Heart right ventricle (tissue), 16 donors: Measurements from ENCODE around the gene ADGRG7. TPM values are rescaled to one million over a fixed set of nuclear protein-coding genes. Genes with fewer than 3 reads are reported as not detected.

Source experiments
- ATAC-seq, 8 donors: fragments of 200-7000 bp; cut with Tn5 transposase; one replicate each; pipeline ENCODE4 v1.9.1; 2020; ENCODE audit warnings: mild to moderate bottlenecking in 8 of 8, moderate library complexity in 8 of 8, moderate number of reproducible peaks in 1 of 8
- DNase-seq, 2 donors: peaks; one replicate each; pipeline ENCODE4 v3.0.0-alpha.2; 2020
- H3K27ac ChIP-seq, 10 donors: fragments of 200-600 bp; sonication (generic) in 2 of 10; one replicate each; pipeline versions ENCODE4 v1.5.0 to v1.8.0; 2020 to 2022; ENCODE audit warnings: mild to moderate bottlenecking in 3 of 10
- H3K27me3 ChIP-seq, 7 donors: fragments of 200-600 bp; one replicate each; pipeline ENCODE4 v1.8.0; 2021 to 2022; ENCODE audit warnings: mild to moderate bottlenecking in 2 of 7
- H3K36me3 ChIP-seq, 9 donors: fragments of 200-600 bp; sonication (generic) in 1 of 9; one replicate each; pipeline versions ENCODE4 v1.5.0 to v1.8.0; 2020 to 2022; ENCODE audit warnings: mild to moderate bottlenecking in 2 of 9
- H3K4me1 ChIP-seq, 9 donors: fragments of 200-600 bp; sonication (generic) in 1 of 9; one replicate each; pipeline versions ENCODE4 v1.5.0 to v1.8.0; 2020 to 2022; ENCODE audit warnings: mild to moderate bottlenecking in 4 of 9
- H3K4me3 ChIP-seq, 10 donors: fragments of 200-600 bp; sonication (generic) in 2 of 10; one replicate each; pipeline versions ENCODE4 v1.5.0 to v1.8.0; 2020 to 2022; ENCODE audit warnings: mild to moderate bottlenecking in 7 of 10, moderate library complexity in 2 of 10
- H3K9me3 ChIP-seq, 11 donors: fragments of 200-600 bp in 10 of 11; sonication (generic) in 2 of 11; one replicate each; pipeline versions ENCODE4 v1.5.0 to v1.8.0; 2013 to 2022; ENCODE audit warnings: mild to moderate bottlenecking in 2 of 11, control low read depth in 1 of 11, moderate library complexity in 1 of 11
- WGBS, 2 donors: extraction: QIAGEN DNeasy Blood & Tissue Kit; methylation state at CpG; one replicate each; pipeline ENCODE4 v1.1.7; 2013; ENCODE audit warnings: inconsistent platforms in 1 of 2; 5-methylcytosine and 5-hydroxymethylcytosine counted together
- intact Hi-C, 10 donors: fragments of 100-400 bp; cut with DNase I; formaldehyde crosslinking; loops; one replicate each; pipeline versions ENCODE4 v1.11.1 to v1.14.2; 2022
- long read RNA-seq, 3 donors: library from polyadenylated mRNA; unstranded; transcript quantifications; one replicate each; pipeline ENCODE4 v2.0.0, GENCODE V29; 2020 to 2021
- polyA plus RNA-seq, 2 donors: library from polyadenylated mRNA; stranded (reverse); fragments of 200-250 nt; gene quantifications; one replicate each; pipeline ENCODE4 v1.2.3, GENCODE V29; 2013
- total RNA-seq, 10 donors: library from RNA; stranded (reverse); fragmentation: NEBNext Ultra II Directional in 3 of 10; extraction: Animal tissue kit (Norgen Biotek cat#: 25700) in 3 of 10; gene quantifications; one replicate each; pipeline versions ENCODE4 v1.2.1 to v1.2.4, GENCODE V29; 2021 to 2023
- TF ChIP-seq, protein P1 (sequence below), 9 donors: fragments of 200-600 bp; sonication (generic) in 2 of 9; IDR thresholded peaks; one replicate each; pipeline versions ENCODE4 v1.5.0 to v1.8.0; 2021 to 2022; ENCODE audit warnings: antibody characterized with exemption in 9 of 9, mild to moderate bottlenecking in 5 of 9, moderate library complexity in 1 of 9
- donor health status: Arrhythmogenic right ventricular cardiomyopathy.
- donor health status: ischemic (EF 13 %, LVEDD 7.1; RV severe dilation, severe dysfunction).
- donor health status: healthy with polysubstance abuse.
- donor health status: DM: no; HTN: yes; CAD: no.
- donor health status: DM: no; HTN: no; CAD: no.
- donor health status: ischemic (EF 25% LVEDD 6.9; RV normal size, moderate dysfunction).
- donor health status: ischemic (EF 25% LVEDD 5.7; RV mildly dilated, moderate dysfunction).
- donor health status: healthy.
- donor health status: DM: yes; HTN: yes; CAD: no.
- donor health status: Ischemic cardiomyopathy.
- donor health status: ischemic (EF 35%, LVEDD 5.7; RV mildly dilated, moderate dysfunction).
- donor health status: nonischemic (EF 11% LVEDD 7.7; RV severe dilation, severe dysfunction).
- donor health status: DM: yes; HTN: yes; CAD: no.
- donor health status: PGD.
- donor health status: ischemic (EF 29% LVEDD 5.4; RV normal size, mild dysfunction).
- donor health status: nonischemic (EF 23%, LVEDD 6.1; RV moderate dilation, normal function).

Gene ADGRG7, protein sequence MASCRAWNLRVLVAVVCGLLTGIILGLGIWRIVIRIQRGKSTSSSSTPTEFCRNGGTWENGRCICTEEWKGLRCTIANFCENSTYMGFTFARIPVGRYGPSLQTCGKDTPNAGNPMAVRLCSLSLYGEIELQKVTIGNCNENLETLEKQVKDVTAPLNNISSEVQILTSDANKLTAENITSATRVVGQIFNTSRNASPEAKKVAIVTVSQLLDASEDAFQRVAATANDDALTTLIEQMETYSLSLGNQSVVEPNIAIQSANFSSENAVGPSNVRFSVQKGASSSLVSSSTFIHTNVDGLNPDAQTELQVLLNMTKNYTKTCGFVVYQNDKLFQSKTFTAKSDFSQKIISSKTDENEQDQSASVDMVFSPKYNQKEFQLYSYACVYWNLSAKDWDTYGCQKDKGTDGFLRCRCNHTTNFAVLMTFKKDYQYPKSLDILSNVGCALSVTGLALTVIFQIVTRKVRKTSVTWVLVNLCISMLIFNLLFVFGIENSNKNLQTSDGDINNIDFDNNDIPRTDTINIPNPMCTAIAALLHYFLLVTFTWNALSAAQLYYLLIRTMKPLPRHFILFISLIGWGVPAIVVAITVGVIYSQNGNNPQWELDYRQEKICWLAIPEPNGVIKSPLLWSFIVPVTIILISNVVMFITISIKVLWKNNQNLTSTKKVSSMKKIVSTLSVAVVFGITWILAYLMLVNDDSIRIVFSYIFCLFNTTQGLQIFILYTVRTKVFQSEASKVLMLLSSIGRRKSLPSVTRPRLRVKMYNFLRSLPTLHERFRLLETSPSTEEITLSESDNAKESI
- total RNA-seq (under 1 TPM in 1 of 10 donors, not detected in 9; 0.30 TPM), polyA plus RNA-seq (not detected)
- long read RNA-seq, donor 1 = 0 reads
- long read RNA-seq, donor 2 = 0 reads
- long read RNA-seq, donor 3 = 0 reads

DNA sequence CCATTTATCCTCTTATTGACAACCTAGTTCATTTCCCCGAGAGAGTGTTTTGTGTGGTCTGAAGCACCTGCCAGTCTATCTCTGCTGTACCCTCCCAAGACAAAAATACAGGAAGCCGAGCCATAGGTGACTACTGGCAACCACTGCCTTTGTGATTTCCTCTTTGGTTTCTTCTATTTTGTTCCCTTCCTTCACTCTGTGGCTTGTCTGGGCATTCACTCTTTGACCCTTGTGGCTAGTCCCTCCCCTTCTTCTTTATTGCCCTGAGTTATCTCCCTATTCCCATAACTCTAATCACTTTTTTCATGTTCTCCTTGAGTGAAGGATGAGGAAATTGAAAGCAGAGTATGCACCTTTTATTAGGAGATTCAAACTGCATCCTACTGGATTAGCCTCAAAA is at the start of gene ADGRG7:
ADGRG7 (plus strand) TSS at position 297 of the 400 bp plus-strand sequence. CDS start 256 bp downstream, outside the sequence.
- intact Hi-C loops = no loop called here
- peaks cover 0 to 13% (median 0%) of the 10 kb centered on the region in 7 donors for H3K27me3 ChIP-seq
- no peaks in the 10 kb centered on the region for H3K9me3 ChIP-seq
- no peak within 1 kb of the TSS for H3K27ac ChIP-seq
- TF ChIP-seq, protein P1, sequence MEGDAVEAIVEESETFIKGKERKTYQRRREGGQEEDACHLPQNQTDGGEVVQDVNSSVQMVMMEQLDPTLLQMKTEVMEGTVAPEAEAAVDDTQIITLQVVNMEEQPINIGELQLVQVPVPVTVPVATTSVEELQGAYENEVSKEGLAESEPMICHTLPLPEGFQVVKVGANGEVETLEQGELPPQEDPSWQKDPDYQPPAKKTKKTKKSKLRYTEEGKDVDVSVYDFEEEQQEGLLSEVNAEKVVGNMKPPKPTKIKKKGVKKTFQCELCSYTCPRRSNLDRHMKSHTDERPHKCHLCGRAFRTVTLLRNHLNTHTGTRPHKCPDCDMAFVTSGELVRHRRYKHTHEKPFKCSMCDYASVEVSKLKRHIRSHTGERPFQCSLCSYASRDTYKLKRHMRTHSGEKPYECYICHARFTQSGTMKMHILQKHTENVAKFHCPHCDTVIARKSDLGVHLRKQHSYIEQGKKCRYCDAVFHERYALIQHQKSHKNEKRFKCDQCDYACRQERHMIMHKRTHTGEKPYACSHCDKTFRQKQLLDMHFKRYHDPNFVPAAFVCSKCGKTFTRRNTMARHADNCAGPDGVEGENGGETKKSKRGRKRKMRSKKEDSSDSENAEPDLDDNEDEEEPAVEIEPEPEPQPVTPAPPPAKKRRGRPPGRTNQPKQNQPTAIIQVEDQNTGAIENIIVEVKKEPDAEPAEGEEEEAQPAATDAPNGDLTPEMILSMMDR (IDR thresholded peaks at IDR 0.05) = no peak
- no peaks in the 10 kb centered on the region for H3K36me3 ChIP-seq
- DNase-seq = no peak
- ATAC-seq = no peak
- H3K4me3 ChIP-seq = no peak within 1 kb of the TSS
- 57 to 62% methylated on average over 2 of the region's 2 CpGs for WGBS, 2 donors
- H3K4me1 ChIP-seq = no peaks in the 10 kb centered on the region

GRCh38 chr3:100560426-100560825 is 49.0 kb upstream of the ADGRG7 start:
- Histone ChIP-seq H3K4me3 (no peak overlapping the region), H3K36me3 (no peaks in the 10 kb centered on the region), H3K27ac (no peak overlapping the region), H3K9me3 (no peaks in the 10 kb centered on the region), H3K4me1 (peaks cover 0 to 18% (median 0%) of the 10 kb centered on the region in 9 donors), H3K27me3 (no peaks in the 10 kb centered on the region)
- intact Hi-C loops = no loop called here
- DNase-seq (no peak), ATAC-seq (no peak)
- TF ChIP-seq, protein P1 (IDR thresholded peaks at IDR 0.05) = no peak
- WGBS, 2 donors = 80 to 85% methylated on average over 4 of the region's 4 CpGs

GRCh38 chr3:100561459-100562158 is 47.8 kb upstream of the ADGRG7 start:
- H3K27ac ChIP-seq = peak overlapping the region in 1 of 10 donors; percentile 28
- WGBS, 2 donors = 77 to 78% methylated on average over 7 of the region's 7 CpGs
- no peaks in the 10 kb centered on the region for H3K36me3 ChIP-seq
- no peak overlapping the region for H3K4me3 ChIP-seq
- DNase-seq = no peak
- peak in 1 of 8 donors; percentile 51 for ATAC-seq
- TF ChIP-seq, protein P1 (IDR thresholded peaks at IDR 0.05) = no peak
- no peaks in the 10 kb centered on the region for H3K9me3 ChIP-seq
- no peaks in the 10 kb centered on the region for H3K27me3 ChIP-seq
- intact Hi-C loops = no loop called here
- peaks cover 0 to 17% (median 0%) of the 10 kb centered on the region in 9 donors for H3K4me1 ChIP-seq
